GM08714 (cell line): ENCODE measurements around the gene DNAJC7.

ENCODE experiments used
- H3K4me3 ChIP-seq: fragments of 200-500 bp; sonication (Bioruptor generic); 2 replicates; pipeline ENCODE4 v1.5.1; 2014; ENCODE audit warnings: mild to moderate bottlenecking, low read length, inconsistent platforms
- ZNF274 ChIP-seq: IDR thresholded peaks from 2 replicates; pipeline ENCODE4 v1.6.1; 2012; ENCODE audit warnings: mild to moderate bottlenecking, low read depth, low read length

The DNAJC7 gene

GRCh38 chr17:41928693-41929251, 88.5 kb downstream of the DNAJC7 start:
- H3K4me3 ChIP-seq: no peak overlapping the region
- TF ChIP-seq ZNF274: no peak
